ENCODE results near the gene CDC25B.

Gene CDC25B

DNA sequence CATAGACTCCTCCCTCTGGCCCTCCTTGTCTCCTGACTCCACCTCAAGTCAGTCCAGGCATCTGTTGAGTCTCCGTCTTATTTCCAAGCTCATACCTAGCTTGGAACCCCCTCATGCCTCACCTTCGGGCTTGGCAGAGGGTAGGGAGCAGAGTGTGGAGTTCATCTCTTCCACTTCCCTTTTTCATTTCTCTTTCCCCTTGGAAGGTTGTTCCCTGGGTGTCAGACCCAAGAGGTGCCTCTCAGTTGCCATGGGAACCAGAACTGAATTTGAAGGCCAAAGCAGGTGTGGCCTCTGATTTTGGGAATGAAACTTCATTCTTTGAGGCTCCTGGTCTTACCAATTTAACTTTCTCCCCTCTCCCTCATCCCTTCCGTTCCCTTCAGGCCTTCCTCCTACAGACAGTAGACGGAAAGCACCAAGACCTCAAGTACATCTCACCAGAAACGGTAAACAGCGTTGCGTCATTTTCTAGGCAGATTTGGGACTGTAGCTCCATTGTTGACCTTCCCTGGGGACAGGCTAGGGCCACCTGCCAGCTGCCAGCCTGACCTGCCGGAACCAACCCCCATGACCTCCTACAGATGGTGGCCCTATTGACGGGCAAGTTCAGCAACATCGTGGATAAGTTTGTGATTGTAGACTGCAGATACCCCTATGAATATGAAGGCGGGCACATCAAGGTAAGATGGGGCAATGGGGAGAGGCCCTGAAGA lies 6.6 kb downstream of the CDC25B start:
- in situ Hi-C loops (cut with HindIII; ENCODE audit: low sequenced_read_pairs) = no loop called here

DNA sequence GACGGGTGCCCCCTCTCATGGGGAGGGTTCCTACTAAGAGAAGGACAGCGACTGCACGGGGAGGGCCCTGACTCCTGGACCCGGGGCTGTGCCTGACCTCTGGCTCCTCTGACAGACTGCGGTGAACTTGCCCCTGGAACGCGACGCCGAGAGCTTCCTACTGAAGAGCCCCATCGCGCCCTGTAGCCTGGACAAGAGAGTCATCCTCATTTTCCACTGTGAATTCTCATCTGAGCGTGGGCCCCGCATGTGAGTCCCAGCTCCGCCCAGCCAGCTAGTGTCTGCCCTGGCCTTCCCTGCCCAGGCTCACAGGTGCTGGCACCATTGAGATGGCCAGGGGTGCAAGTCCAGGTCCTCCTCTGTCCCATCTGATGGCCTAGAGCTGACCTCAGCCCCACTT lies 7.2 kb downstream of the CDC25B start:
- in situ Hi-C loops (cut with HindIII; ENCODE audit: low sequenced_read_pairs) = no loop called here

DNA sequence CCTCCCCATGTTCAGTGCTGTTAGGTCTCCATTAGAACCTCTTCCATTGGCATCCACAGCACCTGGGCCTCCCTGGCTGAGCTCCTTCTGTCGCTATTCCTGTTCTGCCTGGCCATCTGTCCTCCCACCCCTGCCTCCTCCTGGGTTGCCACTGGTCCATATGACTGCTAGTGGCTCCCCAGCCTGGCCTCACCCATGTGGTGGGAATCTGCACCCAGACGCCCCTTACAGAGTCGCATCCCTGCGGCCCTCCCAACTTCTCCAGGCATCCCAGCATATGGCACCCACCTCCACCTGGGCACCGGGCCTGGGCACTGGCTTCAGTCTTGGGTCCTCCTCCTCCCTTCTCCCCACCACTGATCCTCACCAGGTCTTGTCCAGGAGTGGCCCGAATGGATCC lies 7.7 kb downstream of the CDC25B start:
- in situ Hi-C loops (cut with HindIII; ENCODE audit: low sequenced_read_pairs) = no loop called here

DNA sequence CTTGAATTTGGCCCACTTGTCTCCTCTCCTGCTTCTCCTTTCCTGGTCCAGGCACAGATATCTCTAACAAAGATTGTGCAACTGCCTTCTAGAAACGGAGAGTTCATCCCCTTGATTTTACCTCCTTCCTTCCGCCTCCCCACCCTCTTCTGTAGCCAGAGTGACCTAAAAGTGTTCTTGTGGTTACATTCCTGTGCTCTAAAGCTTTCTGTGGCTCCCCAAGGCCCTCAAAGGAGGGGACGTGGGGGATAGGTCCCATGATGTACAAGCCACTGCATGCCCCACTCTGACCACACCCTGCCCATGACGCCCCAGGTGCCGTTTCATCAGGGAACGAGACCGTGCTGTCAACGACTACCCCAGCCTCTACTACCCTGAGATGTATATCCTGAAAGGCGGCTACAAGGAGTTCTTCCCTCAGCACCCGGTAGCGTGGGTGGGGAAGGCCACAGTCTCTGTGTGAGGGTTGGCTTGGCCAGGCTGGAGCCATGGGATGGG lies 8.2 kb downstream of the CDC25B start:
- in situ Hi-C loops (cut with HindIII; ENCODE audit: low sequenced_read_pairs) = no loop called here

DNA sequence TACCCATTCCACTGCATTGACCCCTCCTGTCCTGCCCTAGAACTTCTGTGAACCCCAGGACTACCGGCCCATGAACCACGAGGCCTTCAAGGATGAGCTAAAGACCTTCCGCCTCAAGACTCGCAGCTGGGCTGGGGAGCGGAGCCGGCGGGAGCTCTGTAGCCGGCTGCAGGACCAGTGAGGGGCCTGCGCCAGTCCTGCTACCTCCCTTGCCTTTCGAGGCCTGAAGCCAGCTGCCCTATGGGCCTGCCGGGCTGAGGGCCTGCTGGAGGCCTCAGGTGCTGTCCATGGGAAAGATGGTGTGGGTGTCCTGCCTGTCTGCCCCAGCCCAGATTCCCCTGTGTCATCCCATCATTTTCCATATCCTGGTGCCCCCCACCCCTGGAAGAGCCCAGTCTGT lies 8.7 kb downstream of the CDC25B start:
- in situ Hi-C loops (cut with HindIII; ENCODE audit: low sequenced_read_pairs) = no loop called here

DNA sequence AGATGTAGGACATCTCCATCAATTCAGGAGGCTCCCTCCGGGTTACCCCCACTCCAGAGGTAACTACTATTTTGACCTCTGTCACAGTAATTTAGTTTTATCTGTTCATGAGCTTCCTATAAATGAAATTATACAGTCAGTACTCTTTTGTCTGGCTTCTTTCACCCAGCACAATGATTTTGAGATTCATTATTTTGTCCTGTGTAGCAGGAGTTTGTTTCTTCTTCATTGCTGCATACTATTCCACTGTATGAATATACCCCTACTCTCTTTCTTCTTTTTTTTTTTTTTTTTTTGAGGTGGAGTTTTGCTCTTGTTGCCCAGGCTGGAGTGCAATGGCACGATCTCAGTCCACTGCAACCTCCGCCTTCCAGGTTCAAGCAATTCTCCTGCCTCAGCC lies 12.4 kb downstream of the CDC25B start:
- in situ Hi-C loops (cut with HindIII; ENCODE audit: low sequenced_read_pairs) = no loop called here

DNA sequence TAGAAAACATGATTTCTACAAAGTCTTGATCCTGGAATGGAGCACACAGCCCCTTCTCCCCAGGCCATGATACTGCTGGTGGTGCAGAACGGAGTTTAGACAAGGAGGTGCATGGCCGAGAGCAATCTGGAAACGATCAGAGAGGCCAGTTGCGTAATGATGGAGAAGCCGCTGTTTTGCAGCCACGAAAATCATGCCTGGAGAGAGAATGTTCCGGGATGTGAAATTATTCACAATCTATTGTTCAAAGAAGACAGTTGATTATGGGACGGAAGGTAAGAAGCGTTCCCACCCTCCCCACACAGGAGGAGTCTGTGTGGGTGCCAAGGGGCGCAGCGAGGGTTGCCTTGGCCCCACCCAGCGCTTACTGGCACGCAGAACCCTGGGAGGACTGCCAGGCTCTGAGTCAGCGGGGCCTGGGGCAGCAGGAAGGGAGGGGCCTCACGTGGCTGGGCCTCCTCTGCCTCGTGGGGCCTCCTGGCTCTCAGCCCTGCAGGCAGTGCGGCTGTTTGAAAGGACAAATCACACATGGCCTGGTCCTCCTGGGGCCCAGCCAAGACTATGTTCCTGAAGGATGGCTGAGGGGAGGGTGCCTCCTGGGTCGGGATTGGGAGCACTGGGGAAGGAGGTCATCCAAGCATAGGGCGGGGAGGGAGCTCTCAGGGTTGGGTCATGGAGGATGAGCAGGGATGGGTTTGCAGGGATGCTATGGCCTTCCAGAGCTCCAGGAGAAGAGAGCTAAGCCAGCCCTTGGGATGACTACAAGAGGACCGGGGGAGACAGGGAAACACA lies 15.6 kb downstream of the CDC25B start:
- in situ Hi-C loops (cut with HindIII; ENCODE audit: low sequenced_read_pairs) = no loop called here

DNA sequence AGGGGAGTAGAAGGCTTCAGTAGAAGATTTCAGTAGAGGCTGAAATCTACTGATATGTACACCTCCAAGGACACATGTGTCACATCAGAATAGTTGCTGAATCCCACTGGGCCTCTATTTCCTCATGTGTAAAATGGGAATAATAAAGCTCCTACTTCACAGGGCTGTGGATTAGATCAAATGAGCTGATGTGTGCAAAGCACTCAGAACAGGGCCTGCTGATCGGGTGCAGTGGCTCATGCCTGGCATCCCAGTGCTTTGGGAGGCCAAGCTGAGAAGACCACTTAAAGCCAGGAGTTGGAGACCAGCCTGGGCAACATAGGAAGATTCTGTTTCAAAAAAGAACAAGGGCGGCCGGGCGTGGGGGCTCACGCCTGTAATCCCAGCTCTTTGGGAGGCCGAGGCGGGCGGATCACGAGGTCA lies 16.2 kb downstream of the CDC25B start:
- in situ Hi-C loops (cut with HindIII; ENCODE audit: low sequenced_read_pairs) = no loop called here

DNA sequence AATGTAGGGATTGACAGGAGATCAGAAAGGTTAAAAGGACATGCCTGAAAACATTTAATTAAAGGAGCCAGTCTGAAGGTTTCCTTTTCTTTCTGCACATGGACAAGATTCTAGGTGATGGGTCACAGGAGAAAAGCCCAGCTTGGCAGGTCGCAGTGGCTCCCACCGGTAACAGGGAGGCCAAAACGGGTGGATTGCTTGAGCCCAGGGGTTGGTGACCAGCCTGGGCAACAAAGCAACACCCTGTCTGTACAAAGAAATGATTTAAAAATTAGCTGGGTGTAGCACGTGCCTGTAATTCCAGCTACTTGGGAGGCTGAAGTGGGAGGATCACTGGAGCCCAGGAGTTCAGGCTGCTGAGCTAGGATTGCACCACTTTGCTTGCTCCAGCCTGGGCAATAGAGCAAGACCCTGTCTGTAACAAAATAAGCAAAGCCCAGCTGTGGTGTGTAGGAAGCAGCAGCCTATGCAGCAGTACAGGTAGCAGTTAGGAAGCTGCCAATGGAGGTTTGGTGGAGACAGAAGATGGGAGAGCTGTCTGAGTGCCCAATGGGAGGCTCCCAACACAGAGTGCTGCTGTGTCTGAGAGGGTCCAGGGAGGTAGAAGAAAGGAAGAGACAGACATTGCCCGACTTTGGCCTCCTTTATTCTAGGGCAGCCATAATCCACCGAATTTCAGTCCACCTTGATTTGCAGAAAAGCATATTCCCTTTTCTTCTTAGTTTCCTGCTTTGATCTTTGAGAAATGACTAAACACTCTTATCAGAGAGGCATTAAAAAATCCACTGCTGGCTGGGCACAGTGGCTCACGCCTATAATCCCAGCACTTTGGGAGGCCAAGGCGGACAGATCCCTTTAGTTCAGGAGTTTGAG lies 17.1 kb downstream of the CDC25B start:
- in situ Hi-C loops (cut with HindIII; ENCODE audit: low sequenced_read_pairs) = no loop called here

DNA sequence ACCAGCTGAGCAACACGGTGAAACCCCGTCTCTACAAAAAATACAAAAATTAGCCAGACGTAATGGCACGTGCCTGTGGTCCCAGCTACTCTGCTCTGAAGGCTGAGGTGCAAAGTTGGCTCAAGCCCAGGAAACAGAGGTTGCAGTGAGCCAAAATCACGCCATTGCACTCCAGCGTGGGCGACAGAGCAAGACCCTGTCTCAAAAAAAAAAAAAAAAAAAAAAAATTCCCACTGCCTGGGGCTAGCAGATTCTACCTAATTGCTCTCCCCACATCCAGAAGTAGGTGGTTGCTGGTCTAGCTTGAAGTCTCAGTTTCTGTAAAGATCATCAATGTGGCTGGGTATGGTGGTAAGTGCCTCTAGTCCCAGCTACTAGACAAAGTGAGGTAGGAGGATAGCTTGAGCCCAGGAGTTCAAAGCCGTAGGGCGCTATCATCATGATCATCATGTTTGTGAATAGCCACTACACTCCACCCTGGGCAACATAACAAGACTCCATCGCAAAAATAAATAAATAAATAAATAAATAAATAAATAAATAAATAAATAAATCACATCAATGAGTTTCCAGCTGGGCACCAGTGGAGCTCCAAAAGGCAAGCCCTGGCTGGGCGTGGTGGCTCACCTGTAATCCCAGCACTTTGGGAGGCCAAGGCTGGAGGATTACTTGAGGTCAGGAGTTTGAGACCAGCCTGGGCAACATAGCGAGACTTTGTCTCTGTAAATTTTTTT lies 17.9 kb downstream of the CDC25B start:
- in situ Hi-C loops (cut with HindIII; ENCODE audit: low sequenced_read_pairs) = no loop called here

DNA sequence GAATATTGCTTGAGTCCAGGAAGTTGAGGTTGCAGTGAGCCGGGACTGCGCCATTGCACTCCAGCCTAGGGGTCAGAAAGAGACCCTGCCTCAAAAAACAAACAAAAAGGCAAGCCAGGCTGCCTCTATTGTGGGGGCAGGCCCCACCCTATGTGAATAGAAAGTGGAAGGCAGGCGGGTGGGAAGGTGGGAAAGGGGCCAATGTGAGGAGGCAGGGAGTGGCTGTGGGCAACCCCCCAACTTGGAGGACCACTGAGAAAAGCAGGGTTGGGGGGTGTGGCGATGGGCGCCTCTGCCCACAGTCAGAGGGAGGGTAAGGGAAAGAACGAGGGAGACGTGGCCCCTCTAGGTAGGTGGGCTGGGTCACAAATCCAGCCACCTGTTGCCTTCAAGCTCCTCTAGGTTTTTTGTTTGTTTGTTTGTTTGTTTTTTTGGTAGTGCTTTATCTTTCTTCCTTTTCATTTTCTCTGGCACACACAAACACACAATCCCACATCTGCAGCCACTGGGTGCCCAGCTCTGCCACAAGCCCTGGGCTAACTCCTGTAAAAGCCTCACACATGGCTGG lies 18.9 kb downstream of the CDC25B start:
- in situ Hi-C loops (cut with HindIII; ENCODE audit: low sequenced_read_pairs) = no loop called here

DNA sequence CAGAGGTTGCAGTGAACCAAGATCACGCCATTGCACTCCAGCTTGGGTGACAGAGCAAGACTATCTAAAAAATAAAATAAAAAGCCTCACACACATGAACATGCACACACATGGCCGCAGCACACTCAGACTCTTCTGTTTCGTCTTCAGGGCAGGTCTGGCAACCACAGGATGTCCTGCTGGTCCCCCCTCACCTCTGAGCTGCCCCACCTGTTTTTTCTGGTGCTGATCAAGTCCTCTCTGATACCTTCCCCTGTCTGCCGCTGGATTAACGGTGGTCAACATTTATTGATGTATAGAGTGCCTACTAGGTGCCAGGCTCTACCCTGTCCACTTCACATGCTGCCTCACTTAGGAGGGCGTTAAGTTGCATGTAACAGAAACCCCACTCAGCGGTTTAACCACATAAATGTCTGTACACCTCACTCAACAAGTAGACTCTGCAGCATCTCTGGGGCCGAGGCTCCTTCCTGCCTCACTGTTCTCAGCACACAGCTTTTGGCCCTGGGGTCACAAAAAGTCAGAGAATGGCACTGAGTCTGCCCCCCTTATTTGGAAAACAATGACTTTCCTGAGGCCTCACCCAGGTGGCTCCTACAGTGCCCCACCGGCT lies 19.7 kb downstream of the CDC25B start:
- in situ Hi-C loops (cut with HindIII; ENCODE audit: low sequenced_read_pairs) = no loop called here

DNA sequence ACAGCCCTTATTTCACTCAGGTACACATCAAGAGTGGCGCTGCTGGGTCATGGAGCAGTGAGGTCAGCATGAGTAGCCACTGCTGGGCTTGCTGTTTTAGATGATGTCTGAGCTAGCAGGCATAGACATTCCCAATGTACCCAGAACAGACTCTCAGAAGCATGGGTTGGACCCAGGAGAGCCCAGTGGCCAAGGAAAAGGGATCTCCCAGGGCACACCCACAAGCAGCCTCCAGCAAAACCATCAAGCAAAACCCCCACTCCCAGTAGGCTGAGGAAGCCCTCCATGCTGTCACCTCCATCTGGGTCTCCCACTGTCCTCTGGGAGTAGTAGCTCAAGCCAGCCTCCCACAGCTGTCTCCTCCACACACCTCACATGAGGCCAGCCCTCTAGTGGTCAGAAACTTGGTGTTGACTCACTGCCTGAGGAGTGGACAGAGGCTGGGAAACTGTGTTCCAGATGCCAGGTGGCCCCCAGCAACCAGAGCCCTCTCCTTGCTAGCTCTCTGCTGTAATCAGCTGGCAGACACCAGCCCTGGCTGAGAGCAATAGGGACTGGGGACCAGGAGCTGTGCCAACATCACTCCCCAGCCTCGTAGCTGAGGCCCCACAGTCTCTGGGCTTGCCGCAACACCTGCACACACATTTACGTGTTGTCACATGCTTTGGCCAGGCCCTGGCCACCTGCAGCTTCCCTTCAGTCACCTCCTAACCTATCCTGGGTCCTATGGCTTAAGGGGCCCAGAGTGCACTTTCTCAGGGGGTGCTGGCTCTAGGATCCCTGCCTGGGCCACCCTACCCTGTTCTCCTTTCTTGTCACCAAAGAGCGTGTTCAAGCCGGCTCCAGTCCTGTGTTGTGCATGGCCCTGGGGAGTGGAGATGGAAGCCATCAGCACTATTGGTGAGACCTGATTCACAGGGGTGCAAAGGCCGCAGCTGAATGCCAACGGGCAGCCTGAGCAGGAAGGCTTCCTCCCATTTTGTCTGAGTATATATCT lies 22.3 kb downstream of the CDC25B start:
- in situ Hi-C loops (cut with HindIII; ENCODE audit: low sequenced_read_pairs) = no loop called here

DNA sequence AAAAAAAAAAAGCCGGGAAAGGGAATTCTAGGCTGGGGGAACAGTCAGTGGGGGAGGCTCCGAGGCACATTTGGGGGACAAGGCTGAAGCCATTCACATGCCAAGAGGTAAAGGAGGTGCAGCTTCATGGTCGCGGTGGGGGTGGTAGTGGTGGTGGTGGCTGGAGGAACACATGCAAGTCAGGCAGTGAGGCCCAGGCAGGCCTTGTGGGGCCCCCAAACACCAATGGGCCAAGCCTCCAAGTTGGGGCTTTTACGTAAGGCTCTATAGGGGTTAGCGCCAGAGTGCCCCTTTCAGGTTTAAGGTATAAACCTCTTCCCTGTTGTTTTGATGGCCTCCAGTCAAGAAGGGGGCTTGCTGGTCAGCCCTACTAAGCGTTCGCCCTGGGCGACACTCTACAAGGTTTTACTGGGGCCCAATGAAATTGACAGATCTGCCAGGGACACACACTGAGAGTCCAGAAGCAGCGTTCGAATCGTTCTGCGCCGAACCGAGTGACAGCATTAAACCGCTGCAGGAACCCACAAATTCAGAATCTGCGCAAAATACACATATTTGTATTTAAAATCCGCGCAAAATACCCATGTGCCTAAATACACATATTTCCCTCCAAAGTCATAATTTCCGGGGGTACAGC lies 23.4 kb downstream of the CDC25B start:
- in situ Hi-C loops (cut with HindIII; ENCODE audit: low sequenced_read_pairs) = no loop called here

DNA sequence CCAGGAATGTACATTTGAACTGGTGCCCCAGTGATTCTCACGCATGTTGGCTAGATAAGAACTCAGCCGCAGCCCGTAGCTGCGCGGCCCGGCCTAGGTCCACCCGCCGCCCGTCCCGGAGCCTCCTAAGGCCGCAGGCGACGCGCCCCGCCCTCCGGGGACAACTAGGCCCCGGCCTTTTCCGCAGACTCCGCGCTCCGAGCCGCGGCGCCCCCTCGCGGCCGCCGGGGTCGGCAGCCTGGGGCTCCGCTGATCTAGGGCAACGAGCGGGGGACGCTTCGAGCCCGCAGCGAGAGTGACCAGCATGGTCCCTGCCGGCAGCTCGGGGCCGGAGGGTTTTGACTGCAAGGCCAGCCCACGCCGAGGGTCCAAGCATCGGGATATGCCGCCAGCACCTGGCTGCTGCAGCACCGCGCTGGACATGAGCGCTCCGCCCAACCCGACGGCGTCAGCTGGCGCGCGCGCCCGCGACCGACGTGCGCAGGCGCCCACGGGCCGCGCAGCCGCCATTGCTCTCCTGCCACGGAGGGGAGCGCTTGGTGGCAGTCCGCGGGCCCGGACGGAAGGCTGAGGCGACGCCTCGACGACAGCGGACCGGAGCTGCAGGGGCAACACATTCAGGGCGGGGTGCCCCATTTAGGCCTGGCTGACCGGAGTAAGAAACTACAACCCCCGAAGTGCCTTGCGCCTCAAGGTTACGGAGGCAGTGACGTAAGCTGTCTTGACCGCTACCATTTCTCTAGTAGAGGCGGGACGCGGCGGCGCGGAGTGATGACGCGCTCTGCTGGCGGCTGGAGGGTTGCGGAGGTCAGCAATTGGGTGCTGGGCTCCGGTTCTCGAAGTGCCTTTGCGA lies 24.2 kb downstream of the CDC25B start, which contains the start of gene AP5S1:
Gene AP5S1, plus strand, starts transcription at position 500 of the 853 bp plus-strand sequence. CDS start 1,571 bp downstream, outside the sequence.
- in situ Hi-C loops (cut with HindIII; ENCODE audit: low sequenced_read_pairs) = no loop called here

DNA sequence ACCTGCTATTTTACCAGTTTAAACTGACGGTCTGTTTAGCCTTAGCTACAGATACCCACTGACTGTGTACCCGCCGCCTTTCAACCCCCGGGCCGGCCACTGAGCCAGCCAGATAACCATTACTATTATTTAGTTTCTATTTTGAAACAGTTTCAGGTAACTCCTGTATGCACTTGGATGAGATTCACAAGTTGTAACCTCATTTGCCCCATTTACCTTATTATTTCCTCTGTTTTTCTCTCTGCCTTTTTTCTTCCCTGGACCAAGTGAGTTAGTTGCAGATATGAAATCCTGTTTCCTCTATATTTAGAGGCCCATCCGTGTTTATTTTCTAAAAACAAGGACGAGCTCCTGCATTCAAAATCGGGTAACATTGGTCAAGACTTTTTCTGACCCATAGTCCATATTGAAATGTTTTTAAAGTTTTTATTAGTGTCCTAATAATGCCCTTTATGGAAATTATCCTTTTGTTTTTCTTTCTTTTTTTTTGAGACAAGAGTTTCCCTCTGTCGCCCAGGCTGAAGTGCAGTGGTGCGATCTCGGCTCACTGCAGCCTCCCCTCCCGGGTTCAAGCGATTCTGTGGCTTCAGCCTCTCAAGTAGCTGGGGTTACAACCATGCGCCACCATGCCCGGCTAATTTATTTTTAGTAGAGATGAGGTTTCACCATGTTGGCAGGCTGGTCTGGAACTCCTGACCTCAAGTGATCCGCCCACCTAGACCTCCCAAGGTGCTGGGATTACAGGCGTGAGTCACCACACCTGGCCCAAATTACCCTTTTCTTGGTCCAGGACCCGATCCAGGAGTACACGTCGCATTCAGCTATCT lies 25.0 kb downstream of the CDC25B start:
- in situ Hi-C loops (cut with HindIII; ENCODE audit: low sequenced_read_pairs) = no loop called here

Measured in DLD1 (cell line).